Transverse colon (tissue), 4 donors: ENCODE results near the gene MEIOC.

Experiments used
- EP300 ChIP-seq: sonication (generic); formaldehyde crosslinking; IDR thresholded peaks from one replicate; pipeline ENCODE4 v1.6.1; 2017; ENCODE audit warnings: antibody characterized with exemption, low read depth
- POLR2A ChIP-seq: fragments of 450-650 bp; IDR thresholded peaks from one replicate; pipeline ENCODE4 v1.6.1; 2016; ENCODE audit warnings: antibody characterized with exemption, mild to moderate bottlenecking, moderate library complexity
- POLR2AphosphoS5 ChIP-seq, 3 donors: sonication (generic); formaldehyde crosslinking; IDR thresholded peaks; one replicate each; pipeline ENCODE4 v1.6.1; 2016; ENCODE audit warnings: antibody characterized with exemption in 3 of 3
- TF ChIP-seq, protein P1 (sequence below), 5 experiments: fragments of 200-600 bp in 3 of 5; fragments of 450-650 bp in 2 of 5; sonication (generic) in 3 of 5; IDR thresholded peaks; 1 replicate in 2 of 5; 2 replicates in 3 of 5; pipeline ENCODE4 v1.5.1; 2016 to 2017; ENCODE audit warnings: antibody characterized with exemption in 5 of 5, inconsistent platforms in 3 of 5, mild to moderate bottlenecking in 2 of 5, moderate library complexity in 1 of 5

DNA sequence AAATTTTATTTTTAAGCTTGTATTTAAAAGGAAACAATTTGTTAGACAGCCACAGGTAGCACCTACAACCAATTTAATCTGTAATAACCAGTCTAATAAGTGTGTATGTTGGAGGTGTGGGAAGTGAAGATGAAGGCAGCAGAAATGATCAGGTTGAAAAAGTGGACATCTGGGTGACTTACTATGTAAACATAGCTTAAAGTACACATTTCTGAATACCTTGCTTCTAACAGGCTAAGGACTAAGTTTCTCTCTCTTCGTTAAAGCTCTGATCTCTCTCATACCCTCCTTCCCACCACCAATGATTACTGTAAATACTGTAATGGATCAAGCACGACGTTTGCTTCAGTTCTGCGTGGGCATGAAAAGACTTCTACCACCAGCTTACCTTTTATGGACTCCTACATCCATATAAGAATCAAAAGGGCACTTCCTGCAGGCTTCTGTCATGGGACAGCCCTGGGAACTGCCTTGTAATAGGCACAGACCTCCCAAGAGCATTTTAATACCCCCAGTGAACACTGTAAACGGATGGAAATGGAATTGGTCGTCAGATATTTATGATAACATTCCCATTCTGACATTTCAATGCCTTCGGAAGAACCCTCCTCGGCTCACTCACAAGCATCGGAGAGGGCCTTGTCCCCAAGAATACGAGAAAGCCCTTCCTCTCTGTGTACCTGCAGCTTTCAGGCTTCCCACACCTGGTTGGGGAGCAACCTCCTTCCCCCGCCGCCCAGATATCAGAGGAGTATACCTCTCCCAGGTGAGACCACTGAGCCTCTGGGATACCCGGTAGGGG, 32.6 kb downstream of the MEIOC start:
- TF ChIP-seq POLR2A = no peak
- TF ChIP-seq, protein P1, sequence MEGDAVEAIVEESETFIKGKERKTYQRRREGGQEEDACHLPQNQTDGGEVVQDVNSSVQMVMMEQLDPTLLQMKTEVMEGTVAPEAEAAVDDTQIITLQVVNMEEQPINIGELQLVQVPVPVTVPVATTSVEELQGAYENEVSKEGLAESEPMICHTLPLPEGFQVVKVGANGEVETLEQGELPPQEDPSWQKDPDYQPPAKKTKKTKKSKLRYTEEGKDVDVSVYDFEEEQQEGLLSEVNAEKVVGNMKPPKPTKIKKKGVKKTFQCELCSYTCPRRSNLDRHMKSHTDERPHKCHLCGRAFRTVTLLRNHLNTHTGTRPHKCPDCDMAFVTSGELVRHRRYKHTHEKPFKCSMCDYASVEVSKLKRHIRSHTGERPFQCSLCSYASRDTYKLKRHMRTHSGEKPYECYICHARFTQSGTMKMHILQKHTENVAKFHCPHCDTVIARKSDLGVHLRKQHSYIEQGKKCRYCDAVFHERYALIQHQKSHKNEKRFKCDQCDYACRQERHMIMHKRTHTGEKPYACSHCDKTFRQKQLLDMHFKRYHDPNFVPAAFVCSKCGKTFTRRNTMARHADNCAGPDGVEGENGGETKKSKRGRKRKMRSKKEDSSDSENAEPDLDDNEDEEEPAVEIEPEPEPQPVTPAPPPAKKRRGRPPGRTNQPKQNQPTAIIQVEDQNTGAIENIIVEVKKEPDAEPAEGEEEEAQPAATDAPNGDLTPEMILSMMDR (IDR thresholded peaks at IDR 0.05) = no peak
- no peak for TF ChIP-seq POLR2AphosphoS5 (IDR thresholded peaks at IDR 0.05)
- no peak for TF ChIP-seq EP300
